Loucy (cell line): ENCODE data around the gene RIPOR3.

Experiments
- H2AFZ ChIP-seq: fragments of 200-600 bp; sonication (generic); 2 replicates; pipeline ENCODE4 v1.6.0; 2016; ENCODE audit warnings: antibody characterized with exemption, mild to moderate bottlenecking, low read length, moderate library complexity
- H3F3A ChIP-seq: fragments of 200-600 bp; 2 replicates; pipeline ENCODE4 v1.6.0; 2016; ENCODE audit warnings: antibody characterized with exemption, low read depth, mild to moderate bottlenecking
- H3K27me3 ChIP-seq: fragments of 200-600 bp; sonication (generic); 2 replicates; pipeline ENCODE4 v1.6.1; 2014; ENCODE audit warnings: low read length, mild to moderate bottlenecking; ENCODE audit not compliant: insufficient read depth, poor library complexity, severe bottlenecking
- H3K36me3 ChIP-seq: fragments of 200-600 bp; sonication (generic); 2 replicates; pipeline ENCODE4 v1.6.1; 2016; ENCODE audit warnings: low read length; ENCODE audit not compliant: insufficient read depth
- H3K4me1 ChIP-seq: fragments of 200-600 bp; sonication (generic); 2 replicates; pipeline ENCODE4 v1.5.1; 2014; ENCODE audit warnings: low read length, mild to moderate bottlenecking; ENCODE audit not compliant: insufficient read depth, poor library complexity, severe bottlenecking
- H3K4me2 ChIP-seq: fragments of 200-600 bp; sonication (generic); 2 replicates; pipeline ENCODE4 v1.6.0; 2014; ENCODE audit warnings: antibody characterized with exemption, low read length, low read depth, mild to moderate bottlenecking; ENCODE audit not compliant: poor library complexity, severe bottlenecking
- H3K4me3 ChIP-seq: fragments of 200-600 bp; sonication (generic); 2 replicates; pipeline ENCODE4 v1.5.1; 2014; ENCODE audit warnings: low read length, mild to moderate bottlenecking, mixed read lengths; ENCODE audit not compliant: poor library complexity, severe bottlenecking
- H3K79me2 ChIP-seq: fragments of 200-600 bp; sonication (generic); 2 replicates; pipeline ENCODE4 v1.6.1; 2014; ENCODE audit warnings: low read length; ENCODE audit not compliant: insufficient read depth
- H3K9ac ChIP-seq: fragments of 200-600 bp; sonication (generic); 2 replicates; pipeline ENCODE4 v1.6.0; 2014; ENCODE audit warnings: mild to moderate bottlenecking, low read depth, low read length, moderate library complexity; ENCODE audit not compliant: poor library complexity, severe bottlenecking
- H3K9me2 ChIP-seq: fragments of 200-600 bp; sonication (generic); replicated peaks from 2 replicates; pipeline ENCODE4 v1.6.1; 2016; ENCODE audit warnings: low read depth, low read length, mixed read lengths
- H3K9me3 ChIP-seq: fragments of 200-600 bp; sonication (generic); 2 replicates; pipeline ENCODE4 v1.6.1; 2014; ENCODE audit warnings: mild to moderate bottlenecking, antibody characterized with exemption, low read length, low read depth; ENCODE audit not compliant: insufficient read depth
- H4K20me1 ChIP-seq: fragments of 200-600 bp; sonication (generic); 2 replicates; pipeline ENCODE4 v1.6.0; 2014; ENCODE audit warnings: antibody characterized with exemption, low read length, mild to moderate bottlenecking; ENCODE audit not compliant: insufficient read depth, poor library complexity, severe bottlenecking
- CTCF ChIP-seq: fragments of 200-600 bp; sonication (generic); conservative IDR thresholded peaks from 2 replicates; pipeline ENCODE4 v1.5.1; 2014; ENCODE audit warnings: mild to moderate bottlenecking, antibody characterized with exemption, low read length
- EZH2phosphoT487 ChIP-seq: fragments of 200-600 bp; IDR thresholded peaks from 2 replicates; pipeline ENCODE4 v1.6.1; 2018; ENCODE audit warnings: antibody characterized with exemption, mild to moderate bottlenecking, moderate library complexity, borderline replicate concordance

RIPOR3 gene

GRCh38 chr20:50726955-50727791 lies 35.8 kb upstream of the RIPOR3 start:
- H3F3A ChIP-seq, result no peaks in the 10 kb centered on the region
- no peak overlapping the region for H3K4me2 ChIP-seq
- H3K9ac ChIP-seq, result no peak overlapping the region
- no peaks in the 10 kb centered on the region for H3K36me3 ChIP-seq
- no peaks in the 10 kb centered on the region for H4K20me1 ChIP-seq
- H3K27me3 ChIP-seq, result no peaks in the 10 kb centered on the region
- peaks cover 9% of the 10 kb centered on the region for H3K4me1 ChIP-seq
- H3K9me3 ChIP-seq, result no peaks in the 10 kb centered on the region
- no peaks in the 10 kb centered on the region for H3K9me2 ChIP-seq
- H3K79me2 ChIP-seq, result peaks cover 5% of the 10 kb centered on the region; the same call in 1 of the 2 replicates
- H3K4me3 ChIP-seq, result no peak overlapping the region
- TF ChIP-seq EZH2phosphoT487, result no peak
- no peak overlapping the region for H2AFZ ChIP-seq

- TF ChIP-seq EZH2phosphoT487 (no peak), CTCF (no peak)
- H3F3A ChIP-seq, result no peaks in the 10 kb centered on the region
- H3K79me2 ChIP-seq, result no peaks in the 10 kb centered on the region
- H3K9ac ChIP-seq, result no peak overlapping the region
- no peaks in the 10 kb centered on the region for H3K36me3 ChIP-seq
- H3K9me2 ChIP-seq, result no peaks in the 10 kb centered on the region
- no peaks in the 10 kb centered on the region for H3K27me3 ChIP-seq
- peaks cover 6% of the 10 kb centered on the region for H3K4me1 ChIP-seq
- no peaks in the 10 kb centered on the region for H4K20me1 ChIP-seq
- no peaks in the 10 kb centered on the region for H3K9me3 ChIP-seq
- H3K4me3 ChIP-seq, result no peak overlapping the region
- H2AFZ ChIP-seq, result no peak overlapping the region
- H3K4me2 ChIP-seq, result no peak overlapping the region
Measured at GRCh38 chr20:50725724-50726005, 34.3 kb upstream of the RIPOR3 start.

- H4K20me1 ChIP-seq, result no peaks in the 10 kb centered on the region
- H3K9ac ChIP-seq, result no peak overlapping the region
- H3K4me2 ChIP-seq, result no peak overlapping the region
- no peaks in the 10 kb centered on the region for H3K9me3 ChIP-seq
- no peaks in the 10 kb centered on the region for H3K27me3 ChIP-seq
- H3K36me3 ChIP-seq, result no peaks in the 10 kb centered on the region
- H3F3A ChIP-seq, result no peaks in the 10 kb centered on the region
- H3K4me3 ChIP-seq, result no peak overlapping the region
- no peaks in the 10 kb centered on the region for H3K9me2 ChIP-seq
- no peaks in the 10 kb centered on the region for H3K4me1 ChIP-seq
- TF ChIP-seq CTCF (no peak), EZH2phosphoT487 (no peak)
- H2AFZ ChIP-seq, result no peak overlapping the region
- H3K79me2 ChIP-seq, result no peaks in the 10 kb centered on the region
Measured at GRCh38 chr20:50724851-50725723, 33.7 kb upstream of the RIPOR3 start.
